NT2/D1 (cell line): ENCODE data around the gene TMEM217.

Experiments used
- DNase-seq: peaks from one replicate; pipeline ENCODE4 v3.0.0-alpha.2; 2011; ENCODE audit warnings: low read depth, low spot score
- H3K27me3 ChIP-seq: 2 replicates; pipeline ENCODE4 v1.6.0; 2011; ENCODE audit warnings: mild to moderate bottlenecking; ENCODE audit not compliant: insufficient read length, insufficient read depth
- H3K36me3 ChIP-seq: 2 replicates; pipeline ENCODE4 v1.6.1; 2011; ENCODE audit warnings: mild to moderate bottlenecking, low read length, mixed read lengths; ENCODE audit not compliant: insufficient read depth, insufficient read length
- H3K4me1 ChIP-seq: 2 replicates; pipeline ENCODE4 v1.5.1; 2011; ENCODE audit not compliant: insufficient read depth, insufficient read length
- H3K4me3 ChIP-seq: 2 replicates; pipeline ENCODE4 v1.5.1; 2011; ENCODE audit warnings: low read depth; ENCODE audit not compliant: insufficient read length
- H3K9ac ChIP-seq: 2 replicates; pipeline ENCODE4 v1.6.0; 2011; ENCODE audit warnings: low read depth; ENCODE audit not compliant: insufficient read length
- H3K9me3 ChIP-seq: 2 replicates; pipeline ENCODE4 v1.5.1; 2011; ENCODE audit warnings: mild to moderate bottlenecking, low read length; ENCODE audit not compliant: insufficient read depth
- SUZ12 ChIP-seq: IDR thresholded peaks from 2 replicates; pipeline ENCODE4 v1.6.1; 2011; ENCODE audit not compliant: insufficient read length, insufficient read depth; ENCODE audit errors: extremely low read depth
- YY1 ChIP-seq: IDR thresholded peaks from 2 replicates; pipeline ENCODE4 v1.6.1; 2011; ENCODE audit not compliant: insufficient read length, insufficient read depth
- ZNF274 ChIP-seq: IDR thresholded peaks from 2 replicates; pipeline ENCODE4 v1.6.1; 2011; ENCODE audit warnings: mild to moderate bottlenecking, low read depth, low read length

TMEM217 gene

DNA sequence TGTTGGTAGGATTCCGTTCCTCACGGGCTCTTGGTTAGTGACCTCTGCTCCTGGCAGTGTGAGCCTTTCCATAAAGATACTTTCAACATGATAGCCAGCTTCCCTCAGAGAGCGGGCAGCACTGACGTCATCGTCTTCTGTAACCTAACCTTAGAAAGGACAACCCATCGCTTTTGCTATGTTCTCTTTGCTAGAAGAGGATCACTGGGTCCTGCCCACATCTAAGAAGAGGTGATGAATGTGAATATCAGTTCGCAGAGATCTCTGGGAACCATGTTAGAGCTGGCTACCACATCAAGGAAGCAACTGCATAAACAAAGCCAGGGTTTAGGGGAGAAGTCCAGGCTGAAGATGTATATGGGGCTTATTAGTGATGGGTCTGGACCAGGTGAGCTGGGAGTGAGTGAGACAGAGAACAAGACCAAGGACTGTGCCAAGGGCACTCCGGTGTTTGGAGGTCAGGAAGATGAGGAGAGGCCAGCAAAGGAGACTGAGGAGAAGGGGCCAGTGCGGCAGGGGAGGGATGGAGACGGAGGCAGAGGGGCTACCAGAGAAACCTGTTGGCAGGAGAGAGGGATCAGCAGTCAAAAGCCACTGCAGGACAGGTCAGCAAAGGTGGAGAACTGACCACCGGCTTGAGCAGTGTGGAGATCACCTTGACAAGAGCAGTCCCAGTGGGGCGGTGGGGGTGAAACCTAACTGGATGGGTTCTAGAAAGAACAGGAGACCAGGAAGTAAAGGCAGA, 48.3 kb downstream of the TMEM217 start:
- DNase-seq: no peak
- Histone ChIP-seq H3K27me3 (no peaks in the 10 kb centered on the region), H3K36me3 (no peaks in the 10 kb centered on the region), H3K9ac (no peak overlapping the region), H3K4me3 (no peak overlapping the region), H3K4me1 (peaks cover 2% of the 10 kb centered on the region), H3K9me3 (no peaks in the 10 kb centered on the region)
- no peak for TF ChIP-seq SUZ12
- no peak for TF ChIP-seq ZNF274
- TF ChIP-seq YY1: no peak

DNA sequence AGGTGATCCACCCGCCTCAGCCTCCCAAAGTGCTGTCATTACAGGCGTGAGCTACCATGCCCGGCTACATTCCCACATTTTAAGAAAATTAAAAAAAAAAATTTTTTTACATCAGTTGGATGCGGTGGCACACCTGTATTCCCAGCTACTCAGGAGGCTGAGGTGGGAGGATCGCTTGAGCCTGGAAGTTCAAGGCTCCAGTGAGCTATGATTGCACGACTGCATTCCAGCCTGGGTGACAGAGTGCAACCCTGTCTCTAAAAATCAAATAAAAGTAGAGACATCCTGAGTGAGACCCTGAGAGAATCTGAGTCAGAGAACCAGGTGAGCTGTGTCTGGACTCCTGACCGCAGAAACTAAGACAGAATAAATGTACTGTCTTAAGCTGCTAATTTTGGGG, 49.2 kb downstream of the TMEM217 start:
- Histone ChIP-seq H3K4me1 (peaks cover 2% of the 10 kb centered on the region), H3K4me3 (no peak overlapping the region), H3K9ac (no peak overlapping the region), H3K27me3 (no peaks in the 10 kb centered on the region), H3K36me3 (no peaks in the 10 kb centered on the region), H3K9me3 (no peaks in the 10 kb centered on the region)
- TF ChIP-seq YY1 (no peak), SUZ12 (no peak), ZNF274 (no peak)
- DNase-seq: no peak

DNA sequence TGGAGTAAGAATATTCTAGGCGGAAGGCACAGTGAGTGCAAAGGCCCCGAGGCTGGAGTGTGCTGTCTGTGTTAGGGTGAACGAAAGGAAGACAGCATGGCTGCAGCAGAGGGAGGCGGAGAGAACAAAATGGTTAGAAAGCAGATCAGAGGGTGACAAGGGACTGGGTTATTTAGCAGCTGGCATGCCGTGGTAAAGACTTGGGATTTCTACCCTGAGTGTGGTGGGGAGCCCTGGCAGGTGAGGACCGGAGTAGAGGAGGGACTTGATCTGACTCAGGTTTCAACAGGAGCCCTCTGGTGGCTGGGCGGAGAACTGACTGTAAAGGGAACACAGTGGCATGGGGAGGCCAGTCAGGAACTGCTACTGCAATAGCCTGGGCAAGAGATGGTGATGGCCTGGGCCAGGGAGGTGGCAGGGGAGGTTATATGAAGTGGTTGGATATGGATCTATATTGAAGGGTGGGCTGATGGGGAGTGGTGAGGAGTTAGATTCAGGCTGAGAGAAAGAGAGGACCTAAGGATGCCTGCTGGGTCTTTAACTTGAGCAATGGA, 50.0 kb downstream of the TMEM217 start:
- Histone ChIP-seq H3K4me1 (peaks cover 2% of the 10 kb centered on the region), H3K4me3 (no peak overlapping the region), H3K9ac (no peak overlapping the region), H3K36me3 (no peaks in the 10 kb centered on the region), H3K9me3 (no peaks in the 10 kb centered on the region), H3K27me3 (no peaks in the 10 kb centered on the region)
- peak; percentile 67 for DNase-seq
- TF ChIP-seq YY1: no peak
- TF ChIP-seq SUZ12: no peak
- TF ChIP-seq ZNF274: no peak

DNA sequence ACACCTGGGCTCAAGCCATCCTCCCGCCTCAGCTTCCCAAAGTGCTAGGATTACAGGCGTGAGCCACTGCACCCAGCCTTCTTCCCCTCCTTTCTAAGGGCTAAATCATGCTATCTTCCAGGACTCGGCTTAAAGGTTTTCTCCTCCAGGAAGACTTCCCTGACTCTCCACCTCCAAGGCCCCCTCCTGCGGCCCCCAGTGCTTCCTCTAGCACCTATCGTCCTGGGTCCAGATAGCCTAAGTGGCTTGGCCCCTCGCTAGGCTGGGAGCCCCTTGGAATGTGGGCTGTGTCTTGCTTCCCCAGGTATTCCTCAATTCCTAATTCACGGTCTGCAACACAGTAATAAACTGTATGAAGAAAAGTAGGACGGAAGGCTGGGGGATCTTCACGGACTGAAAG, 51.3 kb downstream of the TMEM217 start:
- no peak overlapping the region for H3K9ac ChIP-seq
- no peaks in the 10 kb centered on the region for H3K36me3 ChIP-seq
- no peaks in the 10 kb centered on the region for H3K9me3 ChIP-seq
- no peak overlapping the region for H3K4me3 ChIP-seq
- H3K27me3 ChIP-seq: no peaks in the 10 kb centered on the region
- no peak for DNase-seq
- TF ChIP-seq ZNF274: no peak
- no peak for TF ChIP-seq SUZ12
- no peak for TF ChIP-seq YY1
- H3K4me1 ChIP-seq: peaks cover 2% of the 10 kb centered on the region

DNA sequence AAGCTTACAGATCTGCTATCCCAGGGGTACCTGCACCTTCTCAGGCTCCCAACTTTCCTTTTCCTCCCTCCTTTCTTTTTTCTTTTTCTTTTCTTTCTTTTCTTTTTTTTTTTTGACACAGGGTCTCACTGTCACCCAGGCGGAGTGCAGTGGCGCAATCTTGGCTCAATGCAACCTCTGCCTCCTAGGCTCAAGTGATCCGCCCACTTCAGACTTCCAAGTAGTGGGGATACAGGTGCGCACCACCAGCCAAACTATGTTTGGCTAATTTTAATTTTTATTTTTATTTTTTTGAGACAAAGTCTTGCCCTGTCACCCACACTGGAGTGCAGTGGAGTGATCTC, 52.0 kb downstream of the TMEM217 start:
- H3K4me1 ChIP-seq: peaks cover 2% of the 10 kb centered on the region
- H3K4me3 ChIP-seq: no peak overlapping the region
- H3K27me3 ChIP-seq: no peaks in the 10 kb centered on the region
- no peak for TF ChIP-seq ZNF274
- no peak for TF ChIP-seq YY1
- no peak for TF ChIP-seq SUZ12
- DNase-seq: no peak
- H3K9ac ChIP-seq: no peak overlapping the region
- H3K36me3 ChIP-seq: no peaks in the 10 kb centered on the region
- H3K9me3 ChIP-seq: no peaks in the 10 kb centered on the region

DNA sequence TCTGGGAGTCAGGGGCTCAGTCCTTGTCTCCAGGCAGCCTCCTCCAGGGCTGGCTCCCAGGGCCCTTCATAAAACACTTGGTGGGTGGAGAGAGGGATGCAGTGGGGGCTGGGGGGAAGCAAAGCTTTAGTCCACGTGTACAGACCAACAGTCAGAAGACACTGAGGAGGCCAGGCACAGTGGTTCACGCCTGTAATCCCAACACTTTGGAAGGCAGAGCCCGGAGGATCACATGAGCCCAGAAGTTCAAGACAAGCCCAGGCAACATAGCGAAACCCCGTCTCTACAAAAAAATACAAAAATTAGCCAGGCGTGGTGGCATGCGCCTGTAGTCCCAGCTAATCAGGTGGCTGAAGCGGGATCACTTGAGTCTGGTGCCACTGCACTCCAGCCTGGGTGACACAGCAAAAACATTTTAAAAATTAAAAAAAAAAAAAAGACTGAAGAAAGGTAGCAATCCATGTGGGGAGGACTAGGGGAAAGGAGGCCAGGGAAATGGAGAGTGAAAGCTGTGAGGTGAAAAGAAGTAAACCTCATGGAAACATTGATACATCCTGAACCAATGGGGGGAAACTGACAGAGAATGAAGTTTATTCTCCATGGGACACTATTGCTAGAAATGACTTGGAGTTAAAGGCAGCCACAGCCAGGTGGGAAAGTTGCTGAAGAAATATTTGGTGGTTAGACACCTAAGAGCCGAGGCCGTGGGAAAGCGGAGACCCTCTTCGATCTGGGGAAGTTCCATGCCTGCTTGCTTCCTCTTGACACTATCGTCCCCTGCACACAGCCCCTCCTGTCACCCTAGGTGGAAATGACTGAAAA, 52.6 kb downstream of the TMEM217 start:
- H3K4me1 ChIP-seq: peaks cover 2% of the 10 kb centered on the region
- TF ChIP-seq SUZ12 (no peak), YY1 (no peak), ZNF274 (no peak)

More for the DNA sequence above, 52.6 kb downstream of the TMEM217 start:
- H3K4me3 ChIP-seq: no peak overlapping the region
- no peak for DNase-seq
- no peaks in the 10 kb centered on the region for H3K36me3 ChIP-seq
- H3K9ac ChIP-seq: no peak overlapping the region
- no peaks in the 10 kb centered on the region for H3K27me3 ChIP-seq
- no peaks in the 10 kb centered on the region for H3K9me3 ChIP-seq
